Measurements from ENCODE around the gene ADAMTS8. TPM values are rescaled to one million over a fixed set of nuclear protein-coding genes. Genes with fewer than 3 reads are reported as not detected.

Gene ADAMTS8
- total and polyA plus RNA-seq, 9 of the 15 experiments (the other 6 are each of a cell fraction or from before 2014, with no cell fraction given), result not detected

DNA sequence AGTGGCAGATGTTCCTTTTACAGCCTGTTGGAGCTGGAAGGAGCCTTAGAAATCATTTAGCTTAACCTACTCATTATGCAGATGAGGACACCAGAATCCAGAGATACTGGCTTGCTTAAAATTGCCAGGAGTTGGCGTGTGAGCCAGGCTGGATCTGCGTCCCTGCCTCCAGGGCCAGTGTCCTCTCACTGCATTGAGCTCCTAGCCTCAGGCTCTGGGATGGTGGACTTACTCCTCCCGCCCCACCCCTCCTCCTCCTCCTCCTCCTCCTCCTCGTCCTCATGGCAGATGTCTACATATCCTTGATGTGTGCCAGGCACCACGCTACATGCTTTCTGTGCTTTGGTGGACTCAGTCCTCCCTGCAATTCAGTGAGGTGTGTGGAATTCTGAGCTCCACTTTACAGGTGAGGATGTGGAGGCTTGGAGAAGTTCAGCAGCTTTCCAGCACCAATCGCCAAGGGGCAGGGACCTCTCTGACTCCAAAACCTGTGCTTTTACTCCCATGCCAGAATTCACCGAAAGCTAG lies 44.1 kb upstream of the ADAMTS8 start:
- Histone ChIP-seq H3K27ac (ENCODE audit: extremely low read depth, low read depth, low read length) (no peak overlapping the region), H3K9me1 (ENCODE audit: control insufficient read depth, insufficient read depth, low read length) (peaks cover 3% of the 10 kb centered on the region), H3K36me3 (ENCODE audit: control insufficient read depth, insufficient read depth, low read length) (no peaks in the 10 kb centered on the region), H3K9me3 (replicated peaks; ENCODE audit: control insufficient read depth, insufficient read depth, low read depth, low read length) (no peaks in the 10 kb centered on the region), H3K4me1 (replicated peaks in 1 of 2; ENCODE audit: control insufficient read depth in 2 of 2, insufficient read depth in 2 of 2, low read length in 2 of 2) (peaks cover 0 to 10% of the 10 kb centered on the region in 2 experiments; a peak in 1 of 5 replicates), H4K20me1 (replicated peaks; ENCODE audit: control insufficient read depth, insufficient read depth, low read length) (no peaks in the 10 kb centered on the region; the same call in 1 of the 2 replicates), H3K4me2 (ENCODE audit: insufficient read depth, low read length) (no peak overlapping the region), H3K9ac (ENCODE audit: insufficient read depth in 1 of 2, low read depth in 2 of 2, low read length in 2 of 2) (no peak overlapping the region; a peak in 1 of 4 replicates), H3K4me3 (no peak overlapping the region), H2AFZ (ENCODE audit: low read depth, low read length) (no peak overlapping the region), H3K79me2 (ENCODE audit: control insufficient read depth, insufficient read depth, low read length) (no peaks in the 10 kb centered on the region), H3K27me3 (ENCODE audit: control insufficient read depth in 2 of 2, insufficient read depth in 2 of 2, low read length in 2 of 2) (peaks cover 27 to 74% of the 10 kb centered on the region in 2 experiments; a peak in 4 of 5 replicates)
- no peak for ATAC-seq
- WGBS (ENCODE audit: insufficient coverage, low coverage, missing lambda C conversion rate), result 0% methylated on average over 4 of the region's 7 CpGs
- no peak for FAIRE-seq
- intact Hi-C loops (cut with micrococcal nuclease) (no loop called here), in situ Hi-C loops (cut with MboI) (no loop called here)
- CTCF ChIA-PET (ENCODE audit: low intra/inter-chr PET ratio), result no interaction called here
- no peak for DNase-seq (ENCODE audit: extremely low read depth in 1 of 4, low spot score in 3 of 4)
- POLR2A ChIA-PET, result no interaction called here
- no TSS peak for BruUV-seq (replicated peaks)
- TF ChIP-seq HCFC1 (IDR thresholded peaks at IDR 0.05; ENCODE audit: low read depth, low read length) (no peak), ZNF184 (CRISPR knock-in tag; IDR thresholded peaks at IDR 0.05) (no peak), CBFA2T3 (IDR thresholded peaks at IDR 0.05) (no peak), GTF2E2 (tag; IDR thresholded peaks at IDR 0.05) (no peak), CCNT2 (IDR thresholded peaks at IDR 0.05; ENCODE audit: borderline replicate concordance, extremely low read depth, insufficient read length, low read depth, low read length) (no peak), TFAP4 (CRISPR knock-in tag; IDR thresholded peaks at IDR 0.05; ENCODE audit: borderline replicate concordance) (no peak)
- TF ChIP-seq, protein P1, sequence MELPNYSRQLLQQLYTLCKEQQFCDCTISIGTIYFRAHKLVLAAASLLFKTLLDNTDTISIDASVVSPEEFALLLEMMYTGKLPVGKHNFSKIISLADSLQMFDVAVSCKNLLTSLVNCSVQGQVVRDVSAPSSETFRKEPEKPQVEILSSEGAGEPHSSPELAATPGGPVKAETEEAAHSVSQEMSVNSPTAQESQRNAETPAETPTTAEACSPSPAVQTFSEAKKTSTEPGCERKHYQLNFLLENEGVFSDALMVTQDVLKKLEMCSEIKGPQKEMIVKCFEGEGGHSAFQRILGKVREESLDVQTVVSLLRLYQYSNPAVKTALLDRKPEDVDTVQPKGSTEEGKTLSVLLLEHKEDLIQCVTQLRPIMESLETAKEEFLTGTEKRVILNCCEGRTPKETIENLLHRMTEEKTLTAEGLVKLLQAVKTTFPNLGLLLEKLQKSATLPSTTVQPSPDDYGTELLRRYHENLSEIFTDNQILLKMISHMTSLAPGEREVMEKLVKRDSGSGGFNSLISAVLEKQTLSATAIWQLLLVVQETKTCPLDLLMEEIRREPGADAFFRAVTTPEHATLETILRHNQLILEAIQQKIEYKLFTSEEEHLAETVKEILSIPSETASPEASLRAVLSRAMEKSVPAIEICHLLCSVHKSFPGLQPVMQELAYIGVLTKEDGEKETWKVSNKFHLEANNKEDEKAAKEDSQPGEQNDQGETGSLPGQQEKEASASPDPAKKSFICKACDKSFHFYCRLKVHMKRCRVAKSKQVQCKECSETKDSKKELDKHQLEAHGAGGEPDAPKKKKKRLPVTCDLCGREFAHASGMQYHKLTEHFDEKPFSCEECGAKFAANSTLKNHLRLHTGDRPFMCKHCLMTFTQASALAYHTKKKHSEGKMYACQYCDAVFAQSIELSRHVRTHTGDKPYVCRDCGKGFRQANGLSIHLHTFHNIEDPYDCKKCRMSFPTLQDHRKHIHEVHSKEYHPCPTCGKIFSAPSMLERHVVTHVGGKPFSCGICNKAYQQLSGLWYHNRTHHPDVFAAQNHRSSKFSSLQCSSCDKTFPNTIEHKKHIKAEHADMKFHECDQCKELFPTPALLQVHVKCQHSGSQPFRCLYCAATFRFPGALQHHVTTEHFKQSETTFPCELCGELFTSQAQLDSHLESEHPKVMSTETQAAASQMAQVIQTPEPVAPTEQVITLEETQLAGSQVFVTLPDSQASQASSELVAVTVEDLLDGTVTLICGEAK (IDR thresholded peaks at IDR 0.05), result no peak
- TF ChIP-seq, protein P1 (CRISPR knock-in tag; IDR thresholded peaks at IDR 0.05), result no peak
- TF ChIP-seq, protein P2, sequence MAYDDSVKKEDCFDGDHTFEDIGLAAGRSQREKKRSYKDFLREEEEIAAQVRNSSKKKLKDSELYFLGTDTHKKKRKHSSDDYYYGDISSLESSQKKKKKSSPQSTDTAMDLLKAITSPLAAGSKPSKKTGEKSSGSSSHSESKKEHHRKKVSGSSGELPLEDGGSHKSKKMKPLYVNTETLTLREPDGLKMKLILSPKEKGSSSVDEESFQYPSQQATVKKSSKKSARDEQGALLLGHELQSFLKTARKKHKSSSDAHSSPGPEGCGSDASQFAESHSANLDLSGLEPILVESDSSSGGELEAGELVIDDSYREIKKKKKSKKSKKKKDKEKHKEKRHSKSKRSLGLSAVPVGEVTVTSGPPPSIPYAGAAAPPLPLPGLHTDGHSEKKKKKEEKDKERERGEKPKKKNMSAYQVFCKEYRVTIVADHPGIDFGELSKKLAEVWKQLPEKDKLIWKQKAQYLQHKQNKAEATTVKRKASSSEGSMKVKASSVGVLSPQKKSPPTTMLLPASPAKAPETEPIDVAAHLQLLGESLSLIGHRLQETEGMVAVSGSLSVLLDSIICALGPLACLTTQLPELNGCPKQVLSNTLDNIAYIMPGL (CRISPR knock-in tag; IDR thresholded peaks at IDR 0.05), result no peak
- TF ChIP-seq, protein P3, sequence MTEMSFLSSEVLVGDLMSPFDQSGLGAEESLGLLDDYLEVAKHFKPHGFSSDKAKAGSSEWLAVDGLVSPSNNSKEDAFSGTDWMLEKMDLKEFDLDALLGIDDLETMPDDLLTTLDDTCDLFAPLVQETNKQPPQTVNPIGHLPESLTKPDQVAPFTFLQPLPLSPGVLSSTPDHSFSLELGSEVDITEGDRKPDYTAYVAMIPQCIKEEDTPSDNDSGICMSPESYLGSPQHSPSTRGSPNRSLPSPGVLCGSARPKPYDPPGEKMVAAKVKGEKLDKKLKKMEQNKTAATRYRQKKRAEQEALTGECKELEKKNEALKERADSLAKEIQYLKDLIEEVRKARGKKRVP (CRISPR knock-in tag; IDR thresholded peaks at IDR 0.05), result no peak
